HG03064 (cell line): ENCODE data around the gene ERN2.
"Not testable (repeated sequence)": the region's sequence is repeated elsewhere in the genome, so short reads cannot be mapped to it uniquely, and the experiment has no call there.

Experiments
- ATAC-seq: cut with Tn5 transposase; IDR thresholded peaks from one replicate; pipeline ENCODE4 v1.9.1; 2021; ENCODE audit warnings: low read depth; ENCODE audit not compliant: unreplicated experiment

The ERN2 gene

DNA sequence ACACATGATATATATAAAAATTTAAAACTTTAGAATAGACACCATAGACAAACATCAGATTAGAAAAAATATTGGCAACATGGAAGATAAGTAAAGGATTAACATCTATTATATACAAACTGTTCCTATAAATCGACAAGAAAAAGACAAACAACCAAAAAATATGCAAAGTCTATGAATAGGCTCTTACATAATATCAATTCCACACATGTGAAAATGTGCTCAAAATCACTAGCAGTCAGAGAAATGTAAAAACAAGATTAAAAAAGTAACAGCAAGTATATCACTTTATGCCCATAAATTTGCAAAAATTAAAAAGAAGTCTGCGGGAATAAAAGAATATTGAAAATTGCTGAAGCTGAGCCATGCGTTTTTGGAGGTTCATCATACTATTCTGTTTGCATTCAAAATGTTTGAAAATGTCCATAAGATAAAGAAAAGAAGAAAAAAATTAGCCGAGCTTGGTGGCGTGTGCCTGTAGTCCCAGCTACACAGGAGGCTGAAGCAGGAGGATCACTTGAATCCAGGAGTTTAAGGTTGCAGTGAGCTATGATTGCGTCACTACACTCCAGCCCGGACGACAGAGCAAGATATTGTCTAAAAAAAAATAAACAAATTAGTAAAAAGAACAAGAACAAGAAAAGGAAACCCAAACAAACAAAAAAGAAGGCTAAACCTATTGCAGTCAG is 11.2 kb upstream of the ERN2 start:
- ATAC-seq: no peak

- ATAC-seq: not testable (repeated sequence)
These were observed 9.7 kb upstream of the ERN2 start for GRCh38 chr16:23722613-23723240.

GRCh38 chr16:23716484-23716883 is 3.5 kb upstream of the ERN2 start:
- ATAC-seq: no peak

GRCh38 chr16:23711785-23712184 is 1.2 kb downstream of the ERN2 start:
- no peak for ATAC-seq

DNA sequence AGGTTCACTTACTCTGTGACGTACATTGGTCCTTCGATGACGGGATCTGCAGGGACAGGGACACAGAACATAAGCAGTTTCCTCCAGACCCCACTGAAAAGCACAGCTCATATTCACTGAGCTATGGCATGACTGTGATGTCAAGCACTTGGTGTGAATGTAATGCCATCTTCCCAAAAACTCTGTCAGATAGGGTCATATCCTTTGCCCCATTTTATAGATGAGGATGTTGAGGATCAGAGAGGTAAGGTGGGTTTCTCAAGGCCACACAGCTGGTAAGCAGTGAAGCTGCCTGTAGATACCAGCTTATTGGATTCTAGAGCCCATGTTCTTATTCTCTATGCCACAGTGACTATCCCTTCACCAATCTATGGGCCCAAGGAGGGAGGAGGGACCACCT is 2.5 kb downstream of the ERN2 start:
- ATAC-seq: no peak

GRCh38 chr16:23710008-23710407 is 3.0 kb downstream of the ERN2 start:
- no peak for ATAC-seq

DNA sequence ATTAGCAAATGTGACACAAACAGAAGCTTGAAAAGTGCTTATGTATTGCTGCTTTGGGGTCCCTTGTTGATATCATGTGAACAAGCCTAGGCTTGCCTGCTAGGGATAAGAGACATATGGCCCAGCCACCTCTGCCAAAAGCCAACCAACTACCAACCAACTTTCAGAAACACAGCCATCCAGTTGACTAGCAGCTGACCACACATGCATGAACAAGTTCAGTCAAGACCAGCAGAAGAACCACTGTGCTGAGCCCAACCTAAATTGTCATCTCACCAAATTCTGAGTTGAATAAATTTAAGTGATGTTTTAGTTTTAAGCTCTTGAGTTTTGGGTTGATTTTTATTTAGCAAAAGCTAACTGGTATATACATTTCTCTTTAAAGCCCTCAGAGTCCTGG is 3.5 kb downstream of the ERN2 start:
- no peak for ATAC-seq

DNA sequence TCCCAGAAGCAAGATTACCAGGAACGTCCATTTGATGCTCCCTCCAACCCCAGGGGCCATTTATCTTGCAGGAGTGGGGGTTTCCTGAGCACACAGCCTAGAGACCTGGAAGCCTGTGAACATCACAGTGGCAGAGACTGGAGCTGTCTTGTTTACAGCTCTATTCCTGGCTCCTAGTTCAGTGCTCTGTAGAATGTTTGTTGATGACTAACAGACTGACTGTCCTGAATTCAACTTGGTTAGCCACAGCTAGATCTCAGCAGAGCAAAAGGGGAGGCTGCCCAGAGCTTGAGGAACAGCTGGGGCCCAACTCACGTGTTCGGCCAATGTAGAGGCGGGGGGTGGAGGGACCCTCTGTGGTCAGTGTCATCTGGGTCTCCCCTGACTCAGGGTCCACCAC is 6.6 kb downstream of the ERN2 start:
- ATAC-seq: no peak

DNA sequence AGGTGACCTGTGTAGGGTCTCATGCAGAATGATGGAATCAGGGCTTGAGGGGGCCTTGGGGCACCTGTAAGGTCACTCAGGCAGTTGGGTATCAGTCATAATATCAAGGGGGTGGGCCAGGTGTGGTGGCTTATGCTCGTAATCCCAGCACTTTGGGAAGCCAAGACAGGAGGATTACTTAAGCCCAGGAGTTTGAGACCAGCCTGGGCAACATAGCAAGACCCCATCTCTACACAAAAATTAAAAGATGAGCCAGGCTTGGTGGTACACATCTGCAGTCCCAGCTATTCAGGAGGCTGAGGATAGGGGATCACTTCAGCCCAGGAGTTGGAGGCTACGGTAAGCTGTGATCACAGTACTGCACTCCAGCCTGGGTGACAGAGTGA is 7.5 kb downstream of the ERN2 start:
- ATAC-seq: no peak

- ATAC-seq: no peak
These were observed 8.1 kb downstream of the ERN2 start for GRCh38 chr16:23704772-23705516.

- ATAC-seq: no peak
These were observed 10.1 kb downstream of the ERN2 start for GRCh38 chr16:23702951-23703350.

GRCh38 chr16:23701045-23701444 is 12.0 kb downstream of the ERN2 start:
- ATAC-seq: no peak

GRCh38 chr16:23700509-23700908 is 12.5 kb downstream of the ERN2 start:
- no peak for ATAC-seq

DNA sequence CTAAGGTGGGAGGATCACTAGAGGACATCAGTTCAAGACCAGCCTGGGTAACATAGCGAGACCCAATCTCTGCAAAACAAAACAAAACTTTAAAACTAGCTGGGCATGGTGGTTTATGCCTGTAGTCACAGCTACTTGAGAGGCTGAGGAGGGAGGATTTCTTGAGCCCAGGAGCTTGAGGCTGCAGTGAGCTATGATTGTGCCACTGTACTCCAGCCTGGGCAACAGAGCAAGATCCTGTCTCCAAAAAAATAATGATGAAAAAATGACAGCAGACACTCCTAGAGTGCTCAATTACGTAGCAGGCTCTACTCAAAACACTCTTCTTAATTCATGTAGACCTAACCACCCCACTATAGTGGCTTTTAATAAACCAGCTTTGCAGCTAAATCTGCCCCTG is 12.9 kb downstream of the ERN2 start:
- ATAC-seq: no peak

DNA sequence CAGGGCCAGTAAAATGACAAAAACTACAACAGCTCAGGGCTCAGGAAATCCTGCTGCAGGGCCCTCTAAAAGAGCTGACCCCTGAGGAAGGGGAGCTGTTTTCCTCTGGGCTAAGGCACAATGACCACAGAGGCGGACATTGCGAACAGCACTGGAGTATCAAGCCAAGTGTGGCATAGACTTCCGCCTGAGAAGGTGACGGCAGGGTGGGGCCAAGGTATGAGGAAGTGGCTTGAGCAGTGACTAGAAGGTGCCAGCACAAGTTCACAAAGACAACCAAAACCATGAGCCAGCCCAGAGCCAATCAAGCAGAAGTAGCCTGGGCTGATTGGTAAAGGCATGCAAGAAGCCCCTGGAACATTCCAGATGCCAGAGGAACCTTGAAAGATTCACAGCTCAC is 13.9 kb downstream of the ERN2 start:
- no peak for ATAC-seq

DNA sequence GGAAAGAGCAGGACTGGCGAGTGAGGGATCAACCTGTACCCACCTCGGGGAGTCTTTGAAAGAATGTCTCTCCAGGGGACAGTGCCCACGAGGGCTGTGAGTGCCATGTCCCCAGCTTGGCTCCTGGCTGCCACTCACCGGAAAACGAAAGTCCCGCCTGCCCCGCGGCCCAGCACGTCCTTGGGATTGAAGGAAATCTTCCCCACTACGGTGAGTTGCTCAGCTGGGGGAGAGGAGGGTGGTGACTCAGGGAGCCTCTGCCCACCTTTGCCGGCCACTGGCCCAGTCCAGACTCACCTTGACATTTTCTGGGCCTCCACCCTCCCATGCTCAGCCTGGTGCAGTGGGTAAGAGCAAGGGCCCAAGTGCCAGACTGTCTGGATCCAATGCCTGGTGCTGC is 17.3 kb downstream of the ERN2 start:
- ATAC-seq: no peak

DNA sequence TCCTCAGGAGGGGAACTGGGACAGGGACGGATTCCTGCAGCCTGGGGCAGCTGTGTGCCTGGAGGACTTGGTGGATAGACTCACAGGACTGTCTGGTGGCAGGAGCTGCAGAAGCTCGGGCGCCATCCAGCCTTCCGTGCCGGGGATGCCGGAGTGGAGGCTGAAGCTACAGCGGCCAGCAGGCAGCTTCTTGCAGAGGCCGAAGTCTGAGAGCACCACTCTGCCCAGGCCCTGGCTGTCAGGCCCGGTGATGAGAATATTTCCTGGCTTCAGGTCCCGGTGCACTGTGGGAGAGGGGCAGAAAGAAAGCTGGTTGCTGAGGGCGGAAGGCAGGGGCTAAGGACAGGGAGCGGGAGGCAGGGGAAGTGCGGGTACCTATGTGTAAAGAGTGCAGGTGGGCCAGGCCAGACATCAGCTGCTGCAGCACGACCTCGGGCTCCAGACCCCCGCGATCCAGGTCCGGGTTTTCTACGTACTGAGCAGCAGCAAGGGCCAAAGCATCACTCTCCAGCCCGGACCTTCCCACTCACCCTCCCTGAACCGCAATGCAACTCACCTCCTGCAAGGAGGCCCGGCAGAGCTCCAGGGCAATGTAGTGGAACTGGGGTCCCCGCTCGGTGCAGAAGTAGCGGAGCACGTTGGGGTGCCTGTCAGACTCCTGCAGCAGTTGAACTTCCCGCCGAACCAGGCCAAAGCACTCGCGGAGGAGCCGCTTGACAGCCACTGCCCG is 18.2 kb downstream of the ERN2 start:
- ATAC-seq: no peak

DNA sequence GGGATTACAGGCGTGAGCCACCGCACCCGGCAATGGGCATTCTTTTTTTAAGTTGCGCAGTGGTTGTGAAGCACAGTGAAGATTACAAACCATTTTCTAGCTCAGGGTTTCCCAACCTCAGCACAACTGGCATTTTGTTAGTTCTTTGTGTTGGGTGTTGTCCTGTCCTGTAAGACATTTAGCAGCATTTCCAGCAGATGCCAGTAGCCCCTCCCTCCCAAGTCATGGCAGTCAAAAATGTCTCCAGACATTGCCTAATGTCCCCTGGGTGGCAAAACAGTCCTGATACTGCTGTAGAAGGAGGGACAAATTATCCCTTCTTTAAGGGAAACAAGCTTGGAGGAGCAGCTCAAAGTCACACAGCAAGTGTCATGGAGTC is 18.8 kb downstream of the ERN2 start:
- no peak for ATAC-seq

DNA sequence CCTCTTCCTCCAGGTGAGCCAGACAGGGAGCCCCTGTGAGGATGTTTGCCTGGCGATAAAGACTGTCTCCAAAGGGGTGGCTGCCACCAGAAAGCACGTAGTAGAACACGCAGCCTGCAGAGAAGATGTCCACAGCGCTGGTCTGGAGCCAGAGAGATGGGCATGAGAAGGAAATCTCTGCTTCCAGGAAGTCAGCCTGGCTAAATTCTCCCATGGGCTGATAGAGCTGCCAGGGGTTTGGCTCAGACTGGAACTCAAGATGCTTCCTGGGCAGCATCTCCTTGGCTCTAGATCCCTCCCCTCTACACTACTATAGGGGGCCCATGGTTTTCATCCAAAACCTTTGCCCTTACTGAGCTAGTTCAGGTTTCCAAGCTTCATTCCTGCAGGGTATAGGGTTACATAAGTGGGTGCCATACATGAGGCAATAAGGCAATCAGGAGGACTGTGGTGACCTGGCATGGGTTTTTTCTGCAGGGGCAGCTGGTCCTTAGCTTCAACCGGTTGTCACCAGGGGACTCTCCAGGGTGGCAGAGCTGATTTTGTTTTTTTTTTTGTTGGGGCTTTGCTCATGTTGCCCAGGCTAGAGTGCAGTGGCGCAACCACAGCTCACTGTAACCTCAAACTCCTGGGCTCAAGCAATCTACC is 20.7 kb downstream of the ERN2 start:
- ATAC-seq: no peak

DNA sequence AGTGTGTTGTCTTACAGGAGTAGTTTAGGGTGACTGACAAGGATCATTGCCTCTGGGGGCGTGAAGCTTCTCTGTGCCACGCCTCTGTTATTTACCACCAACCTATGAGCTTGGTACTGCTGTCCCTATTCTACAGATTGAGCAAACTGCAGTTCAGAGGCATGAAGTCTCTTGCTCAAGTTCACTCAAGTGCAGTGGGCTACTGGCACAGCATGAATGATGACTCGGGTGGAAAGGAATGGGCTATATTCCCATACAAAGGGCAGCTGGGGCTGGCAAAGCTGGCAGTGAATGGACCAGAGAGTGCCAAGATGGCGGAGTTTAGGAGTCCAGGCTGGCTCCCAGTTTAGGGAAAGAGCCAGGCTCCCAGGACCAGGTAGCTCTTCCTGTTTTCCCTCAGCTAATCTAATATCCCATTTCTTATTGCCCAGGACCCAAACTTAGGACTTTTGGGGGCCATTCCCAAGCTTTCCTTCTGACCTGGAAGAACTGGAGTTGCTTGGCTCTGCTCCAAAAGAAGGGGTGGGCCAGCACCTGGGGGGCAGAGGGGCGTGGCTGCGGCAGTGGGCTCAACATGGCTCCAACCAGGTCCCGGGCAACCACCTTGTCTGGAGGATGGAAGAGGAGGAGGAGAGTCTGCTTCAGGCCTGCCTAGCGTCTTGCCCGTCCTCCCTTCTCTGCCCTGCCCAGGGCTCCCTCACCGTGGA is 21.4 kb downstream of the ERN2 start:
- no peak for ATAC-seq
